ENCODE measurements around the gene ZCCHC13. TPM values are rescaled to one million over a fixed set of nuclear protein-coding genes. Genes with fewer than 3 reads are reported as not detected.
"Not testable (repeated sequence)": the region's sequence is repeated elsewhere in the genome, so short reads cannot be mapped to it uniquely, and the experiment has no call there.

ZCCHC13 gene
- total and polyA plus RNA-seq, 2 of the 8 experiments (the other 6 are each of a cell fraction or from before 2014, with no cell fraction given) = not detected

GRCh38 chrX:74258111-74258510 is 45.9 kb upstream of the ZCCHC13 start:
- FAIRE-seq; H3K23ac ChIP-seq (ENCODE audit: insufficient read length); H3K4me3 ChIP-seq (ENCODE audit: extremely low read depth in 1 of 4, insufficient read depth in 2 of 4, low read depth in 3 of 4, low read length in 4 of 4); H3K23me2 ChIP-seq (ENCODE audit: low read depth, low read length); H3K14ac ChIP-seq (ENCODE audit: insufficient read length); H2BK12ac ChIP-seq (ENCODE audit: low read depth, low read length); H2AK5ac ChIP-seq (ENCODE audit: low read depth, low read length); H4K5ac ChIP-seq (ENCODE audit: insufficient read length, low read depth, low read length); H2BK5ac ChIP-seq (ENCODE audit: low read depth, low read length); H4K8ac ChIP-seq (ENCODE audit: extremely low read depth, insufficient read depth, low read length); DNase-seq (ENCODE audit: low read depth in 1 of 2, low spot score in 2 of 2); H4K20me1 ChIP-seq (replicated peaks in 1 of 2; ENCODE audit: control insufficient read depth in 1 of 2, insufficient read depth in 2 of 2, low read length in 2 of 2); H2BK120ac ChIP-seq (replicated peaks; ENCODE audit: low read depth, low read length); H3K4me2 ChIP-seq (ENCODE audit: insufficient read depth in 1 of 2, low read depth in 2 of 2, low read length in 2 of 2); H3K79me1 ChIP-seq (ENCODE audit: low read depth, low read length); POLR2A ChIA-PET (ENCODE audit: partially characterized antibody); H3K4ac ChIP-seq (replicated peaks; ENCODE audit: insufficient read length, low read depth, low read length); H4K91ac ChIP-seq (replicated peaks; ENCODE audit: insufficient read length, low read length); H2AFZ ChIP-seq (ENCODE audit: low read length); H3K27me3 ChIP-seq (replicated peaks in 1 of 4; ENCODE audit: control insufficient read depth in 3 of 4, extremely low read depth in 1 of 4, insufficient read depth in 3 of 4, low read length in 3 of 4); H3K56ac ChIP-seq (replicated peaks; ENCODE audit: insufficient read length, low read depth, low read length); H3K18ac ChIP-seq (ENCODE audit: extremely low read depth, low read length); H3K9me3 ChIP-seq (ENCODE audit: insufficient read depth in 2 of 2, low read depth in 1 of 2, low read length in 1 of 2); H2BK20ac ChIP-seq (ENCODE audit: low read length); H3K9ac ChIP-seq (replicated peaks in 1 of 4; ENCODE audit: extremely low read depth in 1 of 4, low read depth in 3 of 4, low read length in 3 of 4); H2BK15ac ChIP-seq (ENCODE audit: low read length); H3K27ac ChIP-seq (ENCODE audit: low read depth, low read length): not testable (repeated sequence)
- WGBS, 2 experiments (ENCODE audit: extremely low coverage in 1 of 2, insufficient coverage in 1 of 2, insufficient read length in 1 of 2, insufficient replicate concordance in 2 of 2, low coverage in 1 of 2, low lambda C conversion rate in 2 of 2, missing lambda C conversion rate in 1 of 2) = 86% methylated on average over 1 of the region's 1 CpG; no CpG with 5 or more reads in 1 of the 2 experiments
- peaks cover 3 to 19% (median 6%) of the 10 kb centered on the region in 4 experiments; a peak in 6 of 7 replicates for H3K4me1 ChIP-seq (replicated peaks in 1 of 4; ENCODE audit: control insufficient read depth in 3 of 4, insufficient read depth in 4 of 4, low read length in 3 of 4)
- peaks cover 0 to 13% of the 10 kb centered on the region in 2 experiments; a peak in 1 of 4 replicates for H3K79me2 ChIP-seq (ENCODE audit: control insufficient read depth in 1 of 2, insufficient read depth in 2 of 2, low read length in 2 of 2)
- CTCF ChIA-PET (ENCODE audit: partially characterized antibody) = interaction anchor here (0.6 kb wide), 1 partner anchor 11 kb away, joined by 3 read pairs; no protein-coding TSS in a partner anchor
- peaks cover 0 to 32% (median 0%) of the 10 kb centered on the region in 4 experiments; a peak in 2 of 8 replicates for H3K36me3 ChIP-seq (ENCODE audit: control insufficient read depth in 2 of 4, insufficient read depth in 4 of 4, low read length in 3 of 4)
